Mesendoderm (in vitro differentiated cells): ENCODE data around the gene FYN.

Experiments used
- DNase-seq: peaks from one replicate; pipeline ENCODE4 v3.0.0; 2013
- H2AK5ac ChIP-seq: 2 replicates; pipeline ENCODE4 v1.6.1; 2013; ENCODE audit warnings: low read length, inconsistent platforms
- H2BK120ac ChIP-seq: 2 replicates; pipeline ENCODE4 v1.6.1; 2013; ENCODE audit warnings: low read depth, mild to moderate bottlenecking, low read length, moderate library complexity, mixed read lengths
- H2BK15ac ChIP-seq: replicated peaks from 2 replicates; pipeline ENCODE4 v1.6.1; 2013; ENCODE audit warnings: low read depth, mild to moderate bottlenecking, moderate library complexity
- H2BK5ac ChIP-seq: 2 replicates; pipeline ENCODE4 v1.6.1; 2013; ENCODE audit warnings: low read length, inconsistent platforms
- H3K18ac ChIP-seq: 2 replicates; pipeline ENCODE4 v1.6.1; 2013; ENCODE audit warnings: mild to moderate bottlenecking, low read length, mixed read lengths
- H3K23ac ChIP-seq: one replicate; pipeline ENCODE4 v1.6.1; 2013; ENCODE audit warnings: low read length
- H3K27ac ChIP-seq: 2 replicates; pipeline ENCODE4 v1.5.1; 2013; ENCODE audit warnings: low read depth, mild to moderate bottlenecking, inconsistent platforms, low read length, moderate library complexity
- H3K27me3 ChIP-seq: 2 replicates; pipeline ENCODE4 v1.6.1; 2013; ENCODE audit warnings: low read length, control low read depth, mild to moderate bottlenecking, inconsistent platforms; ENCODE audit not compliant: insufficient read depth, poor library complexity
- H3K36me3 ChIP-seq: 2 replicates; pipeline ENCODE4 v1.6.1; 2013; ENCODE audit warnings: low read length, inconsistent platforms; ENCODE audit not compliant: control insufficient read depth, insufficient read depth
- H3K4ac ChIP-seq: one replicate; pipeline ENCODE4 v1.6.1; 2013; ENCODE audit warnings: low read depth, mild to moderate bottlenecking, low read length, moderate library complexity
- H3K4me1 ChIP-seq: 2 replicates; pipeline ENCODE4 v1.6.1; 2013; ENCODE audit warnings: low read depth, low read length, inconsistent platforms; ENCODE audit not compliant: control insufficient read depth
- H3K4me2 ChIP-seq: 2 replicates; pipeline ENCODE4 v1.6.1; 2013; ENCODE audit warnings: low read length
- H3K4me3 ChIP-seq: 2 replicates; pipeline ENCODE4 v1.5.1; 2013; ENCODE audit warnings: mild to moderate bottlenecking, low read length
- H3K56ac ChIP-seq: one replicate; pipeline ENCODE4 v1.6.1; 2013; ENCODE audit warnings: low read length
- H3K79me1 ChIP-seq: 2 replicates; pipeline ENCODE4 v1.6.1; 2013; ENCODE audit warnings: low read length, inconsistent platforms
- H3K79me2 ChIP-seq: 2 replicates; pipeline ENCODE4 v1.6.1; 2013; ENCODE audit warnings: mild to moderate bottlenecking, low read length; ENCODE audit not compliant: control insufficient read depth, insufficient read depth
- H3K9ac ChIP-seq: 2 replicates; pipeline ENCODE4 v1.6.1; 2013; ENCODE audit warnings: low read length, inconsistent platforms
- H4K5ac ChIP-seq: one replicate; pipeline ENCODE4 v1.6.1; 2013; ENCODE audit warnings: low read length
- H4K8ac ChIP-seq: one replicate; pipeline ENCODE4 v1.6.1; 2013; ENCODE audit warnings: low read depth, mild to moderate bottlenecking, control low read depth, low read length, moderate library complexity
- WGBS: extraction: QIAGEN DNeasy Blood & Tissue Kit; methylation state at CpG from one replicate; pipeline ENCODE4 v1.1.7; 2013; ENCODE audit warnings: low lambda C conversion rate, missing lambda C conversion rate; ENCODE audit not compliant: insufficient coverage; ENCODE audit errors: extremely low coverage; 5-methylcytosine and 5-hydroxymethylcytosine counted together

Gene FYN

GRCh38 chr6:111850295-111850937, 22.8 kb downstream of the FYN start:
- H3K4me3 ChIP-seq = no peak overlapping the region
- peaks cover 13% of the 10 kb centered on the region for H3K4me1 ChIP-seq
- H3K18ac ChIP-seq = no peak overlapping the region

GRCh38 chr6:111849298-111849697, 24.0 kb downstream of the FYN start:
- peak overlapping the region; percentile 37 for H3K23ac ChIP-seq
- no peak overlapping the region for H3K9ac ChIP-seq
- H4K8ac ChIP-seq = no peak overlapping the region
- H3K4me3 ChIP-seq = no peak overlapping the region
- H3K36me3 ChIP-seq = peaks cover 1% of the 10 kb centered on the region
- no peak overlapping the region for H2BK15ac ChIP-seq
- H4K5ac ChIP-seq = no peak overlapping the region
- H3K18ac ChIP-seq = no peak overlapping the region
- no peak overlapping the region for H3K4ac ChIP-seq
- DNase-seq = no peak
- peaks cover 9% of the 10 kb centered on the region for H3K79me2 ChIP-seq
- no peak overlapping the region for H3K4me2 ChIP-seq
- no peaks in the 10 kb centered on the region for H3K27me3 ChIP-seq
- no peak overlapping the region for H2AK5ac ChIP-seq
- H3K79me1 ChIP-seq = peaks cover 27% of the 10 kb centered on the region
- no peak overlapping the region for H3K27ac ChIP-seq
- peaks cover 22% of the 10 kb centered on the region for H3K4me1 ChIP-seq
- no CpG with 5 or more reads among the region's 5 CpGs for WGBS
- H3K56ac ChIP-seq = no peak overlapping the region
- no peak overlapping the region for H2BK120ac ChIP-seq
- no peak overlapping the region for H2BK5ac ChIP-seq

More at GRCh38 chr6:111850295-111850937, 22.8 kb downstream of the FYN start:
- Histone ChIP-seq H2BK5ac (no peak overlapping the region), H3K56ac (no peak overlapping the region), H3K4ac (no peak overlapping the region), H3K23ac (no peak overlapping the region), H2BK120ac (no peak overlapping the region), H4K8ac (no peak overlapping the region), H2AK5ac (no peak overlapping the region), H3K79me1 (peaks cover 26% of the 10 kb centered on the region), H2BK15ac (no peak overlapping the region), H3K4me2 (no peak overlapping the region), H3K36me3 (peaks cover 1% of the 10 kb centered on the region), H3K27ac (no peak overlapping the region), H3K9ac (no peak overlapping the region), H3K79me2 (peaks cover 9% of the 10 kb centered on the region), H3K27me3 (no peaks in the 10 kb centered on the region), H4K5ac (no peak overlapping the region)
- DNase-seq = no peak
- WGBS = no CpG with 5 or more reads among the region's 10 CpGs

- Histone ChIP-seq H3K23ac (no peak overlapping the region), H4K5ac (no peak overlapping the region), H3K9ac (no peak overlapping the region), H3K27ac (no peak overlapping the region), H3K27me3 (no peaks in the 10 kb centered on the region), H2AK5ac (no peak overlapping the region), H2BK15ac (no peak overlapping the region), H2BK120ac (no peak overlapping the region), H3K18ac (no peak overlapping the region), H3K4me2 (no peak overlapping the region), H3K36me3 (no peaks in the 10 kb centered on the region), H3K79me1 (peaks cover 24% of the 10 kb centered on the region), H3K79me2 (peaks cover 9% of the 10 kb centered on the region), H2BK5ac (no peak overlapping the region), H3K4me1 (peaks cover 22% of the 10 kb centered on the region), H3K56ac (no peak overlapping the region), H4K8ac (no peak overlapping the region), H3K4me3 (no peak overlapping the region), H3K4ac (no peak overlapping the region)
- WGBS = no CpG with 5 or more reads among the region's 7 CpGs
- DNase-seq = no peak
Observed at GRCh38 chr6:111848262-111848812, 24.9 kb downstream of the FYN start.

GRCh38 chr6:111846492-111847409, 26.5 kb downstream of the FYN start:
- Histone ChIP-seq H3K4me3 (no peak overlapping the region), H3K4ac (no peak overlapping the region), H3K9ac (no peak overlapping the region), H3K79me2 (peaks cover 7% of the 10 kb centered on the region), H2BK5ac (no peak overlapping the region), H2BK15ac (no peak overlapping the region), H3K4me1 (peaks cover 21% of the 10 kb centered on the region), H3K36me3 (no peaks in the 10 kb centered on the region), H3K56ac (no peak overlapping the region), H3K27me3 (no peaks in the 10 kb centered on the region), H3K79me1 (peaks cover 22% of the 10 kb centered on the region), H2AK5ac (no peak overlapping the region), H3K27ac (no peak overlapping the region), H4K8ac (no peak overlapping the region), H3K23ac (no peak overlapping the region), H4K5ac (no peak overlapping the region), H3K4me2 (no peak overlapping the region), H3K18ac (no peak overlapping the region), H2BK120ac (no peak overlapping the region)
- WGBS = no CpG with 5 or more reads among the region's 5 CpGs
- DNase-seq = no peak

- Histone ChIP-seq H3K4me1 (peaks cover 21% of the 10 kb centered on the region), H3K18ac (no peak overlapping the region), H3K27ac (no peak overlapping the region), H2BK5ac (no peak overlapping the region), H2BK15ac (no peak overlapping the region), H3K36me3 (no peaks in the 10 kb centered on the region), H3K27me3 (no peaks in the 10 kb centered on the region), H2BK120ac (no peak overlapping the region), H3K79me2 (peaks cover 7% of the 10 kb centered on the region), H2AK5ac (no peak overlapping the region), H4K5ac (no peak overlapping the region), H3K9ac (no peak overlapping the region), H3K4me3 (no peak overlapping the region), H3K79me1 (peaks cover 20% of the 10 kb centered on the region), H3K4me2 (no peak overlapping the region), H3K56ac (no peak overlapping the region), H4K8ac (no peak overlapping the region), H3K23ac (no peak overlapping the region), H3K4ac (no peak overlapping the region)
- DNase-seq = no peak
- WGBS = no CpG with 5 or more reads among the region's 4 CpGs
Observed at GRCh38 chr6:111846066-111846465, 27.2 kb downstream of the FYN start.
